ENCODE results near the gene FBXO38. TPM values are rescaled to one million over a fixed set of nuclear protein-coding genes. Genes with fewer than 3 reads are reported as not detected.

FBXO38 gene
- total RNA-seq, 1 donor from 2014 or later: 51.5 TPM

DNA sequence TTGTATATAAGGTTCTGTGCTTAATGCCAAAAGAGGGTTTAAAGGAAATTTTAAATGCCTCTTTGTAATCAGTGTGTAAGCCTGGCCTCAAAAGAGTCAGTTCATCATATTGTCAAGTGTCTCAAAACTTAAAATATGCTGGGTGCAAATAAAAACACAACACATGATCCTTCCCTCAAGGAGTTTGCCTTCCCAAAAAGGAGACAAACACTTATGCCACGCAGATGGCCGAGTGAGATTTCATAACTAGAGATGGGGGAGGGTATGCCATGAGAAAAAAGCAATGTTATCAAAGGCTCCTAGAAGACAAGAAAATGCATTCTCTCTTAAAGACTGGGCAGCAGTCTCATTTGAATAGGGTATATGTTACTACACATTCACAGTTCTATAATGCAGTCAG, 55.2 kb downstream of the FBXO38 start:
- no peak for DNase-seq (ENCODE audit: extremely low spot score, unreplicated experiment)
- H3K36me3 Mint-ChIP-seq: peaks cover 12% of the 10 kb centered on the region
- H3K4me3 Mint-ChIP-seq: no peak overlapping the region
- H3K27ac Mint-ChIP-seq: no peak overlapping the region
- no peaks in the 10 kb centered on the region for H3K4me1 Mint-ChIP-seq (ENCODE audit: unreplicated experiment)
- H3K27me3 Mint-ChIP-seq: no peaks in the 10 kb centered on the region
- H3K9me3 Mint-ChIP-seq: no peaks in the 10 kb centered on the region
- TF ChIP-seq, protein P1, sequence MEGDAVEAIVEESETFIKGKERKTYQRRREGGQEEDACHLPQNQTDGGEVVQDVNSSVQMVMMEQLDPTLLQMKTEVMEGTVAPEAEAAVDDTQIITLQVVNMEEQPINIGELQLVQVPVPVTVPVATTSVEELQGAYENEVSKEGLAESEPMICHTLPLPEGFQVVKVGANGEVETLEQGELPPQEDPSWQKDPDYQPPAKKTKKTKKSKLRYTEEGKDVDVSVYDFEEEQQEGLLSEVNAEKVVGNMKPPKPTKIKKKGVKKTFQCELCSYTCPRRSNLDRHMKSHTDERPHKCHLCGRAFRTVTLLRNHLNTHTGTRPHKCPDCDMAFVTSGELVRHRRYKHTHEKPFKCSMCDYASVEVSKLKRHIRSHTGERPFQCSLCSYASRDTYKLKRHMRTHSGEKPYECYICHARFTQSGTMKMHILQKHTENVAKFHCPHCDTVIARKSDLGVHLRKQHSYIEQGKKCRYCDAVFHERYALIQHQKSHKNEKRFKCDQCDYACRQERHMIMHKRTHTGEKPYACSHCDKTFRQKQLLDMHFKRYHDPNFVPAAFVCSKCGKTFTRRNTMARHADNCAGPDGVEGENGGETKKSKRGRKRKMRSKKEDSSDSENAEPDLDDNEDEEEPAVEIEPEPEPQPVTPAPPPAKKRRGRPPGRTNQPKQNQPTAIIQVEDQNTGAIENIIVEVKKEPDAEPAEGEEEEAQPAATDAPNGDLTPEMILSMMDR (conservative IDR thresholded peaks at IDR 0.05): no peak

DNA sequence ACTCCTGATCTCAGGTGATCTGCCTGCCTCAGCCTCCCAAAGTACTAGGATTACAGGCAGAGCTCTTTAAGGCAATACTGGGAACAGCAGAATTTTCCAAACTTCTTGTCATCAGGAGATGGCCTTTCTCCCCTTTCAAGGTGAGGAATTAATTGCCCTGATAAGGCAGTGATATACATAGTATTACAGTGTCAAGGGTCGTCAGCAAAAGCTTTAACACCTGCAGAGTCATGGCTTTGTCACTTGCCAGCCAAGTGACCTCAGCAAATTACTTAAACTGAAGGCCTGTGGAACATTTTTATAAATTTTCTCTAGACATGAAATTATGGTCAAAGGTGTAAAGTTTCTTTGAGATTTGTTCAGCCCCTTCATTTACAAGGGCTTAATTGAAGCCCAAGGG, 59.5 kb downstream of the FBXO38 start:
- no peak overlapping the region for H3K4me3 Mint-ChIP-seq
- H3K36me3 Mint-ChIP-seq: peaks cover 6% of the 10 kb centered on the region
- no peak overlapping the region for H3K27ac Mint-ChIP-seq
- H3K4me1 Mint-ChIP-seq (ENCODE audit: unreplicated experiment): no peaks in the 10 kb centered on the region
- DNase-seq (ENCODE audit: extremely low spot score, unreplicated experiment): no peak
- TF ChIP-seq, protein P1 (conservative IDR thresholded peaks at IDR 0.05): no peak
- no peaks in the 10 kb centered on the region for H3K9me3 Mint-ChIP-seq
- no peaks in the 10 kb centered on the region for H3K27me3 Mint-ChIP-seq

DNA sequence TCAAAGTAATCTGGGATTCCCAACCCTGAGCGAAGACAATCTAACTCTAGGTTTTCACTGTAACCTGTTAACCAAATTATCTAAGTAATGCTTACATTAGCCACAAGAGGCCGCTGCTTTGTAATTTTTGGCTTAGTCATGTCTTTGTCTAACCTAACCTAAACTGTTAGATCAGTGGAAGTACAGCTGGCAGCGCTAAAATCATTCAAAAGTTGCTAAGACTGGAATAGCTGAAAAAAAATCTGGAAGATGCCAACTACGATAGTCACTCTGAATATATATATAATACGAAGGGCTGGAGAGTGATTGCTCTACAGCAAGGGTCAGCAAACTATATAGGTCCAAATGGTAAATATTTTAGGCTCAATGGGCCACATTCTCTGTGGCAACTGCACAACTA, 60.2 kb downstream of the FBXO38 start:
- Mint-ChIP-seq H3K4me1 (ENCODE audit: unreplicated experiment) (no peaks in the 10 kb centered on the region), H3K27me3 (no peaks in the 10 kb centered on the region), H3K9me3 (no peaks in the 10 kb centered on the region), H3K36me3 (peaks cover 6% of the 10 kb centered on the region), H3K4me3 (no peak overlapping the region), H3K27ac (peak overlapping the region; percentile 30)
- no peak for DNase-seq (ENCODE audit: extremely low spot score, unreplicated experiment)
- TF ChIP-seq, protein P1 (conservative IDR thresholded peaks at IDR 0.05): peak; percentile 85

DNA sequence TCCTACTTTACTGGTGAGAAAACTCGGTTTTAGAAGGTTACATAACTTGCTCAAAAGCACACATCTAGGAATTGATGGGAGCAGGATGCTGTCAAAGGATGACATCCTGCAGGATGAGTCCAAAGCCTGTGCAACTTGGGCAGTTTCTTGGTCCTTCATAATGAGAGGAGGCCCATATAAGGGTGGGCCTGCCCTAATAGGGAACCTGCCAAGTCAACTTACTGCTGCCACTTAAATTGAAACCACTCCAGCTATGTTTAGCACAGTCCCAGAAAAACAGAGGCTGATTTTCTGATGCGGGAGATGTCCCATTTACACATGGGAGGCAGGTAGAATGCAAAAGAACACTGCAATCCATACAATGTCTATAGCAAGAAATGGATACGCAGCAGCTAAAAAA, 61.8 kb downstream of the FBXO38 start:
- Mint-ChIP-seq H3K27me3 (no peaks in the 10 kb centered on the region), H3K27ac (no peak overlapping the region), H3K4me1 (ENCODE audit: unreplicated experiment) (no peaks in the 10 kb centered on the region), H3K36me3 (peaks cover 3% of the 10 kb centered on the region), H3K9me3 (no peaks in the 10 kb centered on the region), H3K4me3 (no peak overlapping the region)
- TF ChIP-seq, protein P1 (conservative IDR thresholded peaks at IDR 0.05): no peak
- DNase-seq (ENCODE audit: extremely low spot score, unreplicated experiment): no peak

DNA sequence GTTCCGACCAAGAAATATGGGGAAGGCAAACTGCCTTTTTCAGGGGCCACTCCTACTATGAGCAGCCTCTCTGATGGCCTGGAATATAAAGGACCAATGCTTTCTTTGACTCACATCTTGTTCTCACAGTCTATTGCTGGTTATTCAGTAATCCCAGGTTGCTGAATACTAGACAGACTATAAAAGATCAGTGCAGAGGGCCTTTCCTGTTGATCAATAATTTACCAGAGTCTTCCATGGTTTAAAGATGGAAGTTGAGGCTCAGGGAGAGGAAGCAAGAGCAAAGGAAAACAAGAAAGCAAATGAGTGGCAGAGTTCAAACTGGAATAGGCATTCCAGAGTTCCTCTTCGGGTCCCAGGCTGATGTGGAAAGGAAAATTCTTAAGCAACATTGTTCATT, 62.9 kb downstream of the FBXO38 start:
- no peak overlapping the region for H3K27ac Mint-ChIP-seq
- H3K27me3 Mint-ChIP-seq: no peaks in the 10 kb centered on the region
- no peak for DNase-seq (ENCODE audit: extremely low spot score, unreplicated experiment)
- H3K36me3 Mint-ChIP-seq: peaks cover 3% of the 10 kb centered on the region
- no peaks in the 10 kb centered on the region for H3K4me1 Mint-ChIP-seq (ENCODE audit: unreplicated experiment)
- TF ChIP-seq, protein P1 (conservative IDR thresholded peaks at IDR 0.05): no peak
- no peaks in the 10 kb centered on the region for H3K9me3 Mint-ChIP-seq
- H3K4me3 Mint-ChIP-seq: no peak overlapping the region

Data from type B pancreatic cell (in vitro differentiated cells).